Measurements from ENCODE around the gene CHD2.
"Not testable (repeated sequence)": the region's sequence is repeated elsewhere in the genome, so short reads cannot be mapped to it uniquely, and the experiment has no call there.

CHD2 gene

DNA sequence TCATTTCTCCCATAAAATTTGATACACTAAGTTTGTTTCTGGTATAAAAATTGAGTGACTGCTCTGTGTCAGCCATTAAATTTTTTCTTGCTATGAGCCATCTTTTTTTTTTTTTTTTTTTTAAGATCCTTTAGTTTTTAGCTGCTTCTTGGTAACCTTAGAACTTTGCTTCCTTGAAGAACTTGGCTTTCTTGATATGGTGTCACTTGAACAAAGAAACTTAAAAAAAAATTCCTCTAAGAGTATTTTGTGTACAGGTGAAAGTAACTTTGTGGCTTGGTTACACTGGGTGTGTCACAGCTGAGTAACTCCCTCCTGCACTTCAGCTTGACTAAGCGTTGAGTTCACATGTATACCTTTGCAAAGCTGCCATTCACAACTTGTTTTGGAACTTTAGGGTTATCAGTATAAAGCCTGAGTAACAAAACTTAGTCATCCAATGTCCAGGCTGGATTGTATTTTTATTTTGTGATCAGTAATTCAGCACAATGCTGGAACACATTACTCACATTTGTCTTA, 6.5 kb downstream of the CHD2 start:
- DNase-seq, result peak; percentile 82

GRCh38 chr15:92907229-92907628, 7.1 kb downstream of the CHD2 start:
- peak; percentile 61 for DNase-seq

GRCh38 chr15:92907896-92908712, 8.0 kb downstream of the CHD2 start:
- peak; percentile 56 for DNase-seq

GRCh38 chr15:92908713-92909057, 8.6 kb downstream of the CHD2 start:
- no peak for DNase-seq

- no peak for DNase-seq
These were observed 9.1 kb downstream of the CHD2 start for GRCh38 chr15:92909136-92909781.

DNA sequence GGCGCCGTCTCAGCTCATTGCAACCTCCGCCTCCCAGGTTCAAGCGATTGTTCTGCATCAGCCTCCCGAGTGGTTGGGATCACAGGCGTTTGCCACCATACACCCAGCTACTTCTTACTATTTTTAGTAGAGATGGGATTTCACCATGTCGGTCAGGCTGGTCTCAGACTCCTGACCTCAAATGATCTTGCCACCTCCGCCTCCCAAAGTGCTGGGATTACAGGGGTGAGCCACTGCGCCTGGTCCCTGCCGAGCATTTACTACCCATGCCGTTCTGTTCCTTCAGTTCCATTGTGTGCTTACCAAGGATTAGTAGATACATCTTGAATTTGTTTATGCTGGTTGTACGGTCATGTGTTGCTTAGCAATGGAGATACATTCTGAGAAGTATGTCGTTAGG, 10.3 kb downstream of the CHD2 start:
- DNase-seq, result no peak

DNA sequence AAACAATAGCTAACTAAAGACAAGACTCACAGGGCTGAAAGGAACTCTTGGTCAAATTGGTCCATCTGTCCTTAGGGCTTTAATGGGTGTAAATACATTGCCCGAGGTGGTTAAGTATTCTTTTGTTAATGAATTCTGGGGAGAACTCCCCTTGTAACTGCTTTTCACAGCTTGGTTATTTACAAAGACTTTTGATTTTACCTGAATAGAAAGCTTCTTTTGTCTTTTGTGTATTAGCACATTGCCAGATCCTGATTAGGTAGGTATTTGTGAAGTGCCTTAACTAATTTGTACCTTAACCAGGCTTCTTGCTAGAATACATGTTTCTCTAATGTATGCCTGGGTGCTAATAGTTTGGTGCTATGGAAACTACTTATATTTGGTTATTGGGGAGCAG, 14.0 kb downstream of the CHD2 start:
- DNase-seq, result no peak

DNA sequence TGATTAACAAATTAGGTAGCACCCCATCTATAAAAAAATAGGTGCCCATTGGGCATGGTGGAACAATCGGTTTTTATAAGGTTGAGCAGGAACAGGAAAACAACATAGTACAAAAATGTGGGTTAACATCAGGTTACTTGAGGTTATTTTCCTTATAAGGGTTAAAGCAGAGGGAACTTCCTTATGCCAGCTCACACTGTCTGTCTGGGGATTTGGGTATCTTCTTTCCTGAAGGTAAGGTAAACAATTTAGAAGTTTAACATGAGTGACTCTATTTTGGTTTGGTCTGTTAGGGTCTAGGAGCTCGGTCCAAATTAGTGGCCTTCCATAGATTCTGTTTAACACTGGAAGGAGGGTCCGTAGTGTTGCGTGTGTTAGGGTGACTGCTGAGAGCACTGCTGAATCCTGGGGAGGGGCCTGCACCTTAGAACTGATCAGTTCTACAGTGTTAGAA, 14.7 kb downstream of the CHD2 start:
- peak; percentile 56 for DNase-seq

DNA sequence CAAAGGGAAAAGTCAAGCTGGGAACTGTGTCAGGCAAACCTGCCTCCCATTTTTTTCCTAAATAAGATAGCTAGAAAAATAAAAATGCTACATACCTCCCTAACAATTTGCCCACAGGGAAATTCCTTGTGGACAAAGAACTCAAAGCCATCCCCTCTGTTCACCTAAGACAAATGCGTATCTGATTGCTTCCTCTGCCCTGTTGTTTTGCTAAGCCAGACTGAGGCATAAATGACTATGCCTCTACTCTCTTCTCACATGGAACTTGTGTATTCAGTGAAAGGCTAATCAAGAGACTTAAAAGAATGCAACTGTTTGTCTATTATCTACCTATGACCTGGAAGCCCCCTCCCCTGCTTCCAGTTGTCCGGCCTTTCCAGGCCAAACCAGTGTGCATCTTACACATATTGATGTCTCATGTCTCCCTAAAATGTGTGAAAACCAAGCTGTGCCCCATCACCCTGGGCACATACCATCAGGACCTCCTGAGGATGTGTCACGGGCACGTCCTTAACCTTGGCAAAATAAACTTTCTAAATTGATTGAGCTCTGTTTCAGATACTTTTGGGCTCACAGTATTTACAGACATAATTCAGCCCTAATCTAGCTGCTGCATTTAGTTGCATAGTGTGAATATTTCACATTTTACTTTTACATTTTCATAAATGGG, 15.8 kb downstream of the CHD2 start:
- DNase-seq, result no peak

DNA sequence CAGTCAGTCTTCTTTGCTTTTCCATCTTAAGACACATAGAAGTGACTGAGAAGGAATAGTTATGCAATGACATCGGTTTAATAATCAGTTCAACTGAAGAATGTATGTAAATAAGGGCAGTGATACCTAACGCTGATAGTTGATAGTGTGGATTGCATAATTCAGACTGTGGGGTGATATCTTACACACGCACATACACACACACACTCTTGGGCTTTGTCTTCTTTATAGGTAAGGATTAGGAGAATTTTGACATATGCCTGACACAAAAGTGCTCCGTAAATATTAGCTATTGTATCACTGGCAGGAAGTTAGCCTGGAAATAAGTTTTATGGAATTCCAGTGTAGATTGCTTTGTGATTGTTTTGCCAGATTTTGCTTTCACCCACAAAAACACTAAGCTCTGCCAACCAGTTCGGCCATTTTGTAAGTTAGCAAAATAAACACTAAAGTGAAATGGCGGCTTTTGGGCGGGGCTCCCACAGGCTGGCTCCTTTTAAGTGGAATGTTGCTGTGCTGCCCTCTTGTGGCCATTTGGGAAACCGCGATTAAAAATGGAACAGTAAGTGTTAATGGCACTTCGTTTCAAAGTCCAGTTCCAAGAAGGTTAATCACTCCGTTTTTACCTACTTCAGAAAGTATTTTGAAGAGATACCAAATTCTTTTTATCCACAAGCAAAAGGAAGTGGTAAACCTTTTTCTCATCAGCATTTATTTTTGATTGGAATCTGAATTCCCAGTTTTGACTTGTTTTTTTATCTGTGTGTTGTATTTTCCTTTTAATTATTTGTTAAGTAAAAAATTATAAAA, 17.7 kb downstream of the CHD2 start:
- DNase-seq, result peak; percentile 95

DNA sequence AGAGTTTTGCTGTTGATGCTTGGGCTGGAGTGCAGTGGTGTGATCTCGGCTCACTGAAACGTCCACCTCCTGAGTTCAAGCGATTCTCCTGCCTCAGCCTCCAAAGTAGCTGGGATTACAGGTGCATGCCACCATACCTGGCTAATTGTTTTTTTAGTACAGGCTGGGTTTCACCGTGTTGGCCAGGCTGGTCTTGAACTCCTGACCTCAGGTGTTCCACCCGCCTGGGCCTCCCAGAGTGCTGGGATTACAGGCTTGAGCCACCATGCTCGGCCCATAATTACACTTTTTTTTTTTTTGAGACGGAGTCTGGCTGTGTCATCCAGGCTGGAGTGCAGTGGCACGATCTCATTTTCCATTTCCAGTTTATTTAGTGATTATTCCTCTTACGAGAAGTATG, 18.8 kb downstream of the CHD2 start:
- DNase-seq, result not testable (repeated sequence)

DNA sequence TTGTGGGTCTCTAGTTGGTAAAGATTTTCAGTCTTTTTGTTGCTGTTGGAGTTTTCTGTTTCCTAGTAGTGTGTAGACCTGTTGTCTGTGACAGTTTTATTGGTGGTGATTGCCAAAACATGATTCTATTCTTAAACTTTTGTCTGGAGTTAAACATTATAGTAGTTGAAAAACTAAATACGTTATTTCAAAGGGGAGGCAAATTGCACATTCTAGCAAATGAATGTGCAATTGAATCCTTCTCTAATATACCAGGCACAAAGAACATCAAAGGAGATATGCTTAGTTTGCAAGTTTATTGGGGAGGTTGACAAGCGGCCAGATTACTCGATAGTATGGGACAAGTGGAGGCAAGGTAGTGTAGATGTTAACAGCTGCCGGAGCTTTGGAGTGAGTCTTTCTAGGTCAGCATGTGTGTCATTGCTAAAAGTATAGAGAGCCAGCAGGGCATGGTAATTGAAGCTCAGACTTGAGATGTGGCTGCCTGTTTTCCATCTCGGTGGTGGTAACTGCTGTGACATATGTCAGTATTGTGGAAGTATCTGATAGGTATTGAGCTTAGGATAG, 20.6 kb downstream of the CHD2 start:
- DNase-seq, result no peak

- no peak for DNase-seq
These were observed 21.3 kb downstream of the CHD2 start for GRCh38 chr15:92921215-92922131.

- DNase-seq, result no peak
These were observed 22.4 kb downstream of the CHD2 start for GRCh38 chr15:92922418-92923002.

DNA sequence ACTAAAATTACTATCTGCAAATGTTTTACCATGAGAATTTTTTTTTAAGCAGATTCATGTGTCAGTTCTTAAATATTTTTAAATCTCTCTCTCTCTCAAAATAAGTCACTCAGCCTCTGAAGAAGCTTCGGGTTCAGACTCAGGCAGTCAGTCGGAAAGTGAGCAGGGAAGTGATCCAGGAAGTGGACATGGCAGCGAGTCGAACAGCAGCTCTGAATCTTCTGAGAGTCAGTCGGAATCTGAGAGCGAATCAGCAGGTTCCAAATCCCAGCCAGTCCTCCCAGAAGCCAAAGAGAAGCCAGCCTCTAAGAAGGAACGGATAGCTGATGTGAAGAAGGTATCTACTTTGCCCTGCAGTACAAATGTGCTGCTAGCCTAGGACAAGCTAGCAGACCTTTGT, 24.1 kb downstream of the CHD2 start:
- DNase-seq, result no peak

- DNase-seq, result no peak
These were observed 25.3 kb downstream of the CHD2 start for GRCh38 chr15:92925454-92925853.

GRCh38 chr15:92928225-92928750, 28.2 kb downstream of the CHD2 start:
- DNase-seq, result no peak

GRCh38 chr15:92929002-92929401, 28.9 kb downstream of the CHD2 start:
- no peak for DNase-seq

GRCh38 chr15:92930054-92930621, 30.0 kb downstream of the CHD2 start:
- no peak for DNase-seq

DNA sequence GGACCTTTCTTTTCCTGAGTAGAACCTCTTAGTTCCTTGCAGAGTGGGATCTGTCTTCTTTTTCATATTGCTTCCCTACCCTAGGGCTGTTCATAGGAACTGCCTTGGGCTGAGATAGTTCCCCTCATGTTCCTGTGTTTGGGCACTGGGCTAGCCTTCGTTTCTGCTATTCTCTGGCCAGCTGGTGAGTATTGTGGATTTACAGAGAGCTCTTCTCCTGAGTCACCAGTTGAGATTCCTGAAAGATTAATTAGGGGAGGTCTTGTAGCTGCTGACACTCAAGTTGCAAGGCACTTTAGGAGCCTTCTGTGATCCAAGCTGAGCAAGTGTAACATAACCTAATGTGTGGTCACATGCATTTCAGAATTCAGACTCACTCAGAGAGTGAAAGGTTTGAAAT, 30.7 kb downstream of the CHD2 start:
- no peak for DNase-seq
